OCI-LY1 (cell line): ENCODE results near the gene NEUROD6.

ENCODE experiments used
- CTCF ChIP-seq: fragments of 200-600 bp; sonication (generic), shearing (Covaris generic); IDR thresholded peaks from 2 replicates; pipeline ENCODE4 v1.5.1; 2017; ENCODE audit warnings: mild to moderate bottlenecking, antibody characterized with exemption, low read length, moderate library complexity, mixed read lengths
- EZH2 ChIP-seq: fragments of 200-600 bp; sonication (generic), shearing (Covaris generic); IDR thresholded peaks from 2 replicates; pipeline ENCODE4 v1.8.0; 2017; ENCODE audit warnings: borderline replicate concordance, mixed run types, mild to moderate bottlenecking, antibody characterized with exemption, low read length, moderate library complexity, mixed read lengths

GRCh38 chr7:31320675-31321074 is 19.9 kb downstream of the NEUROD6 start:
- no peak for TF ChIP-seq CTCF
- no peak for TF ChIP-seq EZH2
